Epithelial cell of proximal tubule (primary cell): ENCODE measurements around the gene NPPA. TPM values are rescaled to one million over a fixed set of nuclear protein-coding genes. Genes with fewer than 3 reads are reported as not detected.

Experiments
- DNase-seq: peaks from one replicate; pipeline ENCODE4 v3.0.0-alpha.2; 2011; ENCODE audit warnings: low read depth
- H3K4me3 ChIP-seq: 2 replicates; pipeline ENCODE4 v1.5.1; 2011; ENCODE audit warnings: low read depth, mild to moderate bottlenecking, low read length
- CTCF ChIP-seq: conservative IDR thresholded peaks from 2 replicates; pipeline ENCODE4 v1.5.1; 2012; ENCODE audit warnings: low read depth, mild to moderate bottlenecking, low read length
- total RNA-seq: library from RNA; depleted of rRNA; stranded (reverse); fragments of >200 nt; gene quantifications from 2 replicates; pipeline ENCODE4 v1.2.3, GENCODE V29; 2015

The NPPA gene
- total RNA-seq, 1 donor from 2014 or later, result not detected

GRCh38 chr1:11856698-11857097 is 9.1 kb upstream of the NPPA start:
- no peak for TF ChIP-seq CTCF
- DNase-seq, result no peak
- H3K4me3 ChIP-seq, result no peak overlapping the region

- H3K4me3 ChIP-seq, result no peak overlapping the region
- DNase-seq, result no peak
- TF ChIP-seq CTCF, result no peak
These were observed 7.8 kb upstream of the NPPA start for GRCh38 chr1:11855430-11855829.

GRCh38 chr1:11854519-11854918 is 6.9 kb upstream of the NPPA start:
- no peak for DNase-seq
- no peak for TF ChIP-seq CTCF

GRCh38 chr1:11851180-11851579 is 3.6 kb upstream of the NPPA start:
- no peak overlapping the region for H3K4me3 ChIP-seq
- DNase-seq, result no peak
- no peak for TF ChIP-seq CTCF

More at GRCh38 chr1:11854519-11854918, 6.9 kb upstream of the NPPA start:
- H3K4me3 ChIP-seq, result no peak overlapping the region

- no peak overlapping the region for H3K4me3 ChIP-seq
- TF ChIP-seq CTCF, result no peak
- no peak for DNase-seq
These were observed 2.6 kb upstream of the NPPA start for GRCh38 chr1:11850156-11850555.

GRCh38 chr1:11848373-11848700 is 754 bp upstream of the NPPA start:
- no peak for TF ChIP-seq CTCF
- H3K4me3 ChIP-seq, result no peak overlapping the region
- DNase-seq, result no peak

GRCh38 chr1:11845641-11846335 is 1.8 kb downstream of the NPPA start:
- no peak for TF ChIP-seq CTCF
- no peak overlapping the region for H3K4me3 ChIP-seq
- DNase-seq, result no peak
